Activated naive CD4-positive, alpha-beta T cell treated with anti-CD3 and anti-CD28 coated beads, Interleukin-2, amount 10 ng/mL, durations not matched to agents 7 days and 5 days (primary cell): ENCODE measurements around the gene FGF11.

ENCODE experiments used
- CTCF ChIA-PET: fragments of 350-600 bp; sonication (Branson Sonifier 250); formaldehyde crosslinking; loops from one replicate; lab custom pipeline; 2021; ENCODE audit warnings: antibody characterized with exemption; lab: Charles Lee
- DNase-seq: peaks from one replicate; pipeline ENCODE4 v3.0.0-alpha.2; 2020
- H3K27ac Mint-ChIP-seq: one replicate; pipeline ENCODE4 v1.8.0; 2021; ENCODE audit warnings: mild to moderate bottlenecking, moderate library complexity, mixed read lengths
- H3K27me3 Mint-ChIP-seq: one replicate; pipeline ENCODE4 v1.8.0; 2021; ENCODE audit warnings: mild to moderate bottlenecking, mixed read lengths
- H3K36me3 Mint-ChIP-seq: one replicate; pipeline ENCODE4 v1.8.0; 2021; ENCODE audit warnings: mixed read lengths
- H3K4me1 Mint-ChIP-seq: one replicate; pipeline ENCODE4 v1.8.0; 2021; ENCODE audit warnings: mixed read lengths
- H3K4me3 Mint-ChIP-seq: one replicate; pipeline ENCODE4 v1.8.0; 2021; ENCODE audit warnings: mild to moderate bottlenecking, moderate library complexity, mixed read lengths
- H3K9me3 Mint-ChIP-seq: one replicate; pipeline ENCODE4 v1.8.0; 2021; ENCODE audit warnings: mixed read lengths

FGF11 gene

DNA sequence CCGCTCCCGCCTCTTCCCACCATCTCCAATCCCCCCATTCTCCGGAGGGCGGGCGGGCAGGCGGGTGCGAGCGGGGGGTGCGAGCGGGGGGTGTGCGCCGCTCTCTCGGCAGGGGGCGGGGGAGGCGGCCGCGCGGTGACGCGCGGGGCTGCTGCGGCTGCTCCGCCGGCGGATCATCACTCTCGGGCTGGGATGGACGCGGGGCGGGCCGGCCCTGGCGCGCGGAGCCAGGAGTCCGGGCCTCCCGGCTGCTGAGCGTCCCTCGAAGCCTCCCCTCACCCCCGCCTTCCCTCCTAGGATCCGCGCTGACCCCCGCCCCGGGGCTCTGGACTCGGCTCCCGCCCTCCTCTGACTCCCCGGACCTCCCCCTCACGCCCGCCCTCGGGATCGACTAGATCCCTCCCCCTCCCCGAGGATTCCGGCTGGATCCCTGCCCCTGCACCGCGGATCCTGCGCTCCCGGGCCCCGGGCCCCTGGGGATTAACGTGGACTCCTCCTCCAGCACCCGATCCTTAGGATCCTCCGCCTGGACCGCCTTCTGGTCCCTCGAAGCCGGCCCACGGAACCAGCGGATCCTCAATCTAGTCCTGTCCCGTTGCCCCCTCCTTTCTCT lies 34.5 kb upstream of the FGF11 start:
- CTCF ChIA-PET, result interaction anchor here (1.0 to 2.2 kb wide), 3 partner anchors 30 to 35 kb away, joined by 3 to 6 read pairs (median 5); partner anchors contain the start of gene TMEM102

DNA sequence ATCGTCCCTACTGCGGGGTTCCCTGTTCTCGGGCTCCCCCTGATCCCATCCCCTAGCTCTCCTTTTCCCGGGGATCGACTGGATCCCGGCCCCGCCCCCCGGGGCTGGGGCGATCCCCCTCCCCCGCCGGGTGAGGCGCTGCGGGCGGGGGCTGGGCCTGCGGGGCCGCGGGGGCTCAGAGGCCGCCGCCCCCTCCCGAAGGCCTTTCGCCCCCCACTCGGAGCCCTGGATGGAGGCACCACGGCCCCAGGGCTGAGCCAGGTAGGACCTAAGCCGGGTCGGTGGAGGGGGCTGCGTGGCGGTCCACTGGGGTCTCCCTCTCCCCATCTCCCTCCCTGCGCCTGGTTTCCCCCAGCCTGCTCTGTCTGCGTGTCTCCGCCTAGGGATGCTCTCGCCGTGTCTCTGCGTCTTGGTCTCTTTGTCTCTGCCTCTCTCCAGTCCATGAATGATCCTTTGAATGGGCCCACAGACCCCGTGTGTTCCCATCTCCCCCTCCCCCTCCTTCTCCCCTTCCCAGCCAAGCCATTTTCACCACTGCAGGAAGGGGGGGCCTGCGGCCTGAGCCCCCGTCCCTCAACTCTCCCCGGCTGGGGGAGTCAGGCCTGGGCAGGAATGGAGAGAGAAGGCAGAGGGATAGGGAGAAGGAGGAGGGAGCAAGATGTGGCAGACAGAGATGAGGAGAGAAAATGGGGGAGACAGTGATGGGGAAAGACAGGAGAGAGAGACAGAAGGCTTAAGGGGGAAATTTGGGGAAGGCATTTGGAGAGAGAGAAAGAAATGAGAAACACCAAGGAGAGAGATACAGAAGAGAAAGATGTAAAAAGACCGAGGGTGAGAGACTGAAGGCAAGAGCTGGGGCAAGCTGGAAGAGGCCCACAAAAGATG lies 33.7 kb upstream of the FGF11 start:
- Mint-ChIP-seq H3K4me3 (peak overlapping the region; percentile 95), H3K9me3 (no peaks in the 10 kb centered on the region)
- CTCF ChIA-PET, result no interaction called here

More for the DNA sequence above, 34.5 kb upstream of the FGF11 start:
- Mint-ChIP-seq H3K27me3 (peaks cover 50% of the 10 kb centered on the region), H3K9me3 (no peaks in the 10 kb centered on the region), H3K27ac (peak overlapping the region; percentile 92), H3K36me3 (peaks cover 5% of the 10 kb centered on the region), H3K4me1 (peaks cover 22% of the 10 kb centered on the region), H3K4me3 (peak overlapping the region; percentile 95)
- peak; percentile 81 for DNase-seq

DNA sequence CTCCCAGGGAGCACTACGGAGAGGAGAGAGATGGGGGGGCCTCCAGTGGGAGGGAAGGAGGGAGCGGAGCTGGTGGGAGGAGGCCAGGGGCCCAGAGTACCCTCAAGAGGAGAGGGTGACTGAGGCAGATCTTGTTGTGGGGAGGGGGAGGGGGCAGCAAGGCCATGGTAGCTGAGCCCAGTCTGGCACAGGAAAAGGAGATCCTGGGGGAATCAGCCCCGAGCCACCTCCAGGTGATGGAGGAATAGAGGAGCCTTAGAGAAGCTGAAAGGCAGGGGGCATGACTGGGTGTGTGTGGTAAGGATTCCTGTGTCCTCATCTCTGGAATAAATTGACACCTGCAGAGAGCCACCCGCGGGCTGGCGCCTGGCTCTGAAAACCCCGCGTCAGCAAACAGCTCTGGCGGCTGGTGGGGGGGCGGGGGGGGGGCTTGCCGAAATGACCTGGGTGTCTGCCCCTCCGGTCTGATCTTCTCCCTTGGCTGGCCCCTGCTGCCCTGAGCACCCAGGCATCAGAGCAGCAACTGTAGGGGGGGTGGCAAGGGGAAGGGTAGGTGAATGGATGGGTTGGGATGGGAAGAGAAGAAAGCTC lies 33.0 kb upstream of the FGF11 start:
- peaks cover 61% of the 10 kb centered on the region for H3K27me3 Mint-ChIP-seq
- peak overlapping the region; percentile 68 for H3K4me3 Mint-ChIP-seq
- peaks cover 22% of the 10 kb centered on the region for H3K4me1 Mint-ChIP-seq
- peak overlapping the region; percentile 40 for H3K27ac Mint-ChIP-seq
- no peak for DNase-seq
- peaks cover 5% of the 10 kb centered on the region for H3K36me3 Mint-ChIP-seq
- H3K9me3 Mint-ChIP-seq, result no peaks in the 10 kb centered on the region
- CTCF ChIA-PET, result interaction anchor here (0.6 to 1.3 kb wide), 2 partner anchors 82 to 155 kb away, joined by 3 to 4 read pairs; no protein-coding TSS in a partner anchor

More for the DNA sequence above, 33.7 kb upstream of the FGF11 start:
- Mint-ChIP-seq H3K4me1 (peaks cover 22% of the 10 kb centered on the region), H3K27me3 (peaks cover 53% of the 10 kb centered on the region), H3K36me3 (peaks cover 5% of the 10 kb centered on the region), H3K27ac (peak overlapping the region; percentile 40)
- no peak for DNase-seq

DNA sequence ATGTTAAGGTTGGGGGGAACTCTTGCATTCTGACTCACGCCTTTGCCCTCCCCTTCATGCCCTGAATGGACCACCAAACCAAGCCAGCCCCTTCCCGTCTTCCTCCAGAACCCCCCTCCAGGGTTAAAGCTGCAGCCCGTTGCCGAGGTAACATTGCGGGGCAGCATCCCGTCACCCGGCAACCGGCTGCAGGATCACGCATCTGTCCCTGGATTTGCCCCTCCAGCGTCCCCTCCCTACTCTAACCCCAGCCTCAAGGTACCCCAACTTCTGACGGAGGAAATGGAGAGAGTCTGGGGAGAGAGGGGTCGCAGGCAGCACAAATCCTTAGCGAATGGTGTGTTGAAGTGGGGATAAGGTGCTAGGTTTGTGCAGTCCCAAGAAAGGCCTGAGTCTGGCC lies 32.2 kb upstream of the FGF11 start:
- Mint-ChIP-seq H3K36me3 (peaks cover 1% of the 10 kb centered on the region), H3K27ac (no peak overlapping the region), H3K9me3 (no peaks in the 10 kb centered on the region), H3K4me1 (peaks cover 19% of the 10 kb centered on the region), H3K4me3 (peak overlapping the region; percentile 4), H3K27me3 (peaks cover 62% of the 10 kb centered on the region)
- CTCF ChIA-PET, result interaction anchor here (0.6 to 1.3 kb wide), 3 partner anchors 71 to 154 kb away, joined by 3 to 4 read pairs (median 3); partner anchors contain the start of gene ACAP1
- DNase-seq, result no peak

DNA sequence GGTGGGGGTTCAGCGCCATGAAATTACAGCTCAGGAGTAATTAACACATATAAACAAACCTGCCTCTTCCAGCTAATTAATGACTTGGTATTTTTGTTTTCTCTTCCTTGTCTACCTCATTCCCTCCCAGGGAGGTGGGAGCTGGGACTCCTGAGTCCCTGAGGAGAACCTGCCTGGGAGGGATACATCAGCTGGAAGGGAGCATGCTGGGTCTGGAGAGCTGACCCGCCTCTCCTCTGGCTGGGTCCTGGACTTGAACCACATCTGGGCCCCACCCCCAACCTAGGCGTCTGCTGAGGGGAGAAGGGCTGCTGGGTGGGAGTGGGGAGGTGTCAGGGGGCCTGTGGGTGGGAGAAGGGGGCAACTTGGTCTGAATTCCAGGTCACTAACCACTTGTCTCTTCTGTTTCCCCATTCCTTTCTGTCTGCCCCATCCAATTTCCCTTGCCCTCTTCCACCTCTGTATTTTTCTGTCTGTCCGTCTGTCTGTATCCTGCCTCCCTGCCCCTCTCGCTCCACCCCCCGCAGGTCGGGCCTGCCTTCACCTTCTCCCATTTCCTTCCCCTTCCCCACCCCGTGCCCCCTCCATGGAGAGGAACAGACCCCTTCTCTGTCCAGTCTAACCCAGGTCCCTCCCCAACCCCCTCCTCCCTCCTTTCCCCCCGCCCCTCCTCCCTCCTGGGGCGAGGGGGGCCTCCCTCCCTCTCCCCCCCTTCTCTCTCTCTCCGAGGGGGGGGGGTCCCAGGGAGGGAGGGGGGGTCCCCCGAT lies 31.6 kb upstream of the FGF11 start, which contains the start of gene NLGN2:
Gene NLGN2, plus strand, starts transcription at position 361 of the 767 bp plus-strand sequence. CDS start 411 bp downstream, outside the sequence.
- CTCF ChIA-PET, result interaction anchor here (0.8 to 1.3 kb wide), 2 partner anchors 71 to 80 kb away, joined by 3 to 4 read pairs; partner anchors contain the start of gene ACAP1
- no peak for DNase-seq
- Mint-ChIP-seq H3K36me3 (peaks cover 1% of the 10 kb centered on the region), H3K27ac (no peak within 1 kb of the TSS), H3K4me3 (peak within 1 kb of the TSS; percentile 6), H3K4me1 (peaks cover 19% of the 10 kb centered on the region), H3K27me3 (peaks cover 64% of the 10 kb centered on the region), H3K9me3 (no peaks in the 10 kb centered on the region)

DNA sequence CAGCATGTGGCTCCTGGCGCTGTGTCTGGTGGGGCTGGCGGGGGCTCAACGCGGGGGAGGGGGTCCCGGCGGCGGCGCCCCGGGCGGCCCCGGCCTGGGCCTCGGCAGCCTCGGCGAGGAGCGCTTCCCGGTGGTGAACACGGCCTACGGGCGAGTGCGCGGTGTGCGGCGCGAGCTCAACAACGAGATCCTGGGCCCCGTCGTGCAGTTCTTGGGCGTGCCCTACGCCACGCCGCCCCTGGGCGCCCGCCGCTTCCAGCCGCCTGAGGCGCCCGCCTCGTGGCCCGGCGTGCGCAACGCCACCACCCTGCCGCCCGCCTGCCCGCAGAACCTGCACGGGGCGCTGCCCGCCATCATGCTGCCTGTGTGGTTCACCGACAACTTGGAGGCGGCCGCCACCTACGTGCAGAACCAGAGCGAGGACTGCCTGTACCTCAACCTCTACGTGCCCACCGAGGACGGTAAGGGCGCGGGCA lies 31.0 kb upstream of the FGF11 start:
- CTCF ChIA-PET, result interaction anchor here (0.9 kb wide), 1 partner anchor 10 kb away, joined by 3 read pairs; no protein-coding TSS in a partner anchor
- H3K4me3 Mint-ChIP-seq, result no peak overlapping the region

DNA sequence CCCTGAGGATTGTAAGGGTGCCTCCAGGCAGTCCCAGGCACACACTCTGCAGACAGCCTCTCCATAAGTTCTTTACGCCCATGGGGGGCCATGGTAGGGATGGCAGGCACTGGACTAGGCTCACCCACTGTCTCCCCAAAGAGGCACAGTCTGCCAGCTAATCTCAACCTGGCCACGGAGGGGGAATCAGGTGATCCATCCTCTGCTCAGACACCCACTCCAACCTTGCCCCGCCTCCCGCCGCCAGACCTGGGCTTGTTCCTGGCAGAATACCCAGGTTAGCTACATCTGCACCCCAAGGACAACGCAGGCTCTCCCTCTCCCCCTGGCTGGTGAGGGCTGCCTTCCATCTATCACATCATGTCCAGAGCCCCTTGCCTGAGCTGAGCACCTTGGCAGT lies 30.4 kb upstream of the FGF11 start:
- no peak for DNase-seq
- peaks cover 12% of the 10 kb centered on the region for H3K4me1 Mint-ChIP-seq
- H3K27me3 Mint-ChIP-seq, result peaks cover 71% of the 10 kb centered on the region
- no peak overlapping the region for H3K4me3 Mint-ChIP-seq
- H3K27ac Mint-ChIP-seq, result no peak overlapping the region
- H3K36me3 Mint-ChIP-seq, result peaks cover 1% of the 10 kb centered on the region
- CTCF ChIA-PET, result interaction anchor here (0.9 kb wide), 1 partner anchor 11 kb away, joined by 3 read pairs; no protein-coding TSS in a partner anchor
- no peaks in the 10 kb centered on the region for H3K9me3 Mint-ChIP-seq

More for the DNA sequence above, 31.0 kb upstream of the FGF11 start:
- peaks cover 13% of the 10 kb centered on the region for H3K4me1 Mint-ChIP-seq
- H3K27ac Mint-ChIP-seq, result no peak overlapping the region
- no peaks in the 10 kb centered on the region for H3K9me3 Mint-ChIP-seq
- peak; percentile 58 for DNase-seq
- H3K27me3 Mint-ChIP-seq, result peaks cover 70% of the 10 kb centered on the region
- H3K36me3 Mint-ChIP-seq, result peaks cover 1% of the 10 kb centered on the region

DNA sequence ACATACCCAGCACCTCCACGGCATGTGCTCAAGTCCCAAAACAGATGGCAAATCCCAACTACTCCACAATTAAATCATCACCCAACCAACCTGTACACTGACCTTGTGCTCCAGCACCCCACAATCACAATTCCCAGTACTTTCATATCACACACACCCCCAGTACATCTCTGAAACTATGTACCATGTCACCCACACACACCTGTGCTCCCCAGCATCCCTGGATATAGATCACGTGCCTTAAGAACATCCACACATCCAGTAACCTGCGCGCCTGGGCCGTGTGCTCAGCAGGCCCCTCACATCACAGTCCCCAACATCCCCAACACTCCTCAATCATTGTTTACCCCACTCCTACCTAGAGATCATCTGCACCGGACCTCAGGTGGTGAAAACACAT lies 29.6 kb upstream of the FGF11 start:
- Mint-ChIP-seq H3K27me3 (peaks cover 63% of the 10 kb centered on the region), H3K36me3 (no peaks in the 10 kb centered on the region), H3K4me3 (no peak overlapping the region), H3K4me1 (peaks cover 12% of the 10 kb centered on the region), H3K27ac (no peak overlapping the region), H3K9me3 (no peaks in the 10 kb centered on the region)
- DNase-seq, result no peak
- CTCF ChIA-PET, result no interaction called here

DNA sequence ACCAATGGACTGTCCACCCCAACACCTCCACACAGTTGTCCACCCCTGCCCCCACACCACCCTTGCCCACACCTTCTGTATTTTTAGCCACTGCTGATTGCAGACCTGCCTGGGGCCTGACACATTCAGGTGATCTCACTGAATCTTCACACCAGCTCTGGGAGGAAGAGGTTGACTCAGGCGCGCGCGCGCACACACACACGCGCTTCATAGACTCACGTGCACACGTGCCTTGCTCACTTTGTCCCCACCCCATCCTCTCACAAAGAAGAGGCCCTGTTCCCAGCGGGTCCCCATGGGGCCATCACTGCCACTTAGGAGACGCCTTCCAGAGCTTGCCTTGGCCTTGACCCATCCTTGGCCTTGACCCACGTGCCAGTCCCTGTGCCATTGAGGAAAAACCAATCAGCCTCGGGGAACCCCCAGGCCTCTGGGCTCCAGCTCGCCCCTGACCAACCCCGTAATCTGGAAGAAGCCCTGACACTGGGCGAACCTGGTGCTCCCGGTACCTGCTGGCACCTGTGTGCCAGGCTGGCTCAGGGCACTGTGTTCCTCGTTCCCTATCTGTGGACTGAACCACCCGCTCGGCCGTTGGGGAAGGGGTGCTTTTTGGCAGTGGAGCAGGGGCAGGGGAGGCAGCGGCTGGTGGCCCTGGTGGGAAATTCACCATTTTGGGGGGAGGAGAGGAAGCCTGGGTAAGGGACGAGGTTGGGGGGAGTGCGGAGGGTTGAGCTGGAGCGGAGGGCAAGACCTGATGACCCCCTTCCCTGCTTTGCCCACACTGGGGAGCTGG lies 28.5 kb upstream of the FGF11 start:
- Mint-ChIP-seq H3K27me3 (peaks cover 53% of the 10 kb centered on the region), H3K4me1 (peaks cover 9% of the 10 kb centered on the region), H3K36me3 (no peaks in the 10 kb centered on the region), H3K4me3 (no peak overlapping the region), H3K27ac (no peak overlapping the region), H3K9me3 (no peaks in the 10 kb centered on the region)
- DNase-seq, result no peak
- CTCF ChIA-PET, result no interaction called here

DNA sequence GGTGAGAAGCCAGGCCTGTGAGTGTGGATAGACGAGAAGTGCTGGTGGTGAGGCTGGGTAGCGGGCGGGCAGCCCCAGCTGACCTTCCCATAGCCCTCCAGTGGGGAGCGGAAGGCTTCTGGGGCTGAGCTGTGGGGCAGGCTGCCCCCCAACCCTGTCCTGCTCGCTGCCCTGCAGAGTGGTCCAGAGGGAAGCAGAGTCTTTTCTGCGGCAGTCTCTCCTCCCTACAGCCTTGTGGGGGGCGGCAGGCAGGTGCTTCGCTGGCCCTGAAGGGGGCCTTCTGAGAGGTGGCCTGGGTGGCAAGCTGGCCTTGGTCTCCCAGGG lies 27.9 kb upstream of the FGF11 start:
- H3K9me3 Mint-ChIP-seq, result no peaks in the 10 kb centered on the region
- peaks cover 6% of the 10 kb centered on the region for H3K4me1 Mint-ChIP-seq
- no peak for DNase-seq
- H3K4me3 Mint-ChIP-seq, result no peak overlapping the region
- H3K27me3 Mint-ChIP-seq, result peaks cover 47% of the 10 kb centered on the region
- no peak overlapping the region for H3K27ac Mint-ChIP-seq
- H3K36me3 Mint-ChIP-seq, result no peaks in the 10 kb centered on the region
- CTCF ChIA-PET, result no interaction called here

DNA sequence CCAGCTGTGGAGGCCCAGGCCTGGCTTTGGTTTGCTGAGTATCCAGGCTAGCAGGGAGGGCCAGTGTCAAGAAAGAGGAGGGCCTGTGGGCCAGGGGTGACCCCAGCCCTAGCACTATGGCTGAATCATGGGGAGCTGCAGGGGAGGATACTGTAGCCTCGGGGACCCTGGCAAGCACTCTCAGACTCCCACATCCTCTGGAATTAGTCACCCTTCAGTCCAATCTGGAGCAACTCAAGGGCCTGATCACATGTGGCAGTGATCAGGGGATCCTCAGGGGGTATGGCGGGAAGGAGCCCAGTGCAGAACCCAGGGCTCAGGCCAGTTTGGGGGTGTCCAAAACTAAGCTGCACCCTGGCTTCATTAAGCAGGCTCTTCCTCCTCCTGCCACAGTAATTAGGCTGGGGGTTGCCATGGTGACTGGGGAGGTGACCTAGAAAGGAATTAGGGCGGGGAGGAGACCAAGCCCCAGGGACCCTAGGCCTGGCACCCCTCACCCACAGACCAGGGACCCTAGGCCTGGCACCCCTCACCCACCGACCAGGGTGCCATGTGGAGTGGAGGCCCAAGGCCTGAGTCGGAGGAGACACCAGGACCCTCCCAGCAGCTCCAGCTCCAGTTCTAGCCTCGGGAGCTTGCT lies 25.8 kb upstream of the FGF11 start:
- no peak overlapping the region for H3K27ac Mint-ChIP-seq
- H3K27me3 Mint-ChIP-seq, result peaks cover 31% of the 10 kb centered on the region
- peaks cover 2% of the 10 kb centered on the region for H3K4me1 Mint-ChIP-seq
- CTCF ChIA-PET, result interaction anchor here (0.6 kb wide), 1 partner anchor 158 kb away, joined by 3 read pairs; no protein-coding TSS in a partner anchor
- no peak overlapping the region for H3K4me3 Mint-ChIP-seq
- DNase-seq, result no peak
- H3K9me3 Mint-ChIP-seq, result no peaks in the 10 kb centered on the region
- no peaks in the 10 kb centered on the region for H3K36me3 Mint-ChIP-seq

DNA sequence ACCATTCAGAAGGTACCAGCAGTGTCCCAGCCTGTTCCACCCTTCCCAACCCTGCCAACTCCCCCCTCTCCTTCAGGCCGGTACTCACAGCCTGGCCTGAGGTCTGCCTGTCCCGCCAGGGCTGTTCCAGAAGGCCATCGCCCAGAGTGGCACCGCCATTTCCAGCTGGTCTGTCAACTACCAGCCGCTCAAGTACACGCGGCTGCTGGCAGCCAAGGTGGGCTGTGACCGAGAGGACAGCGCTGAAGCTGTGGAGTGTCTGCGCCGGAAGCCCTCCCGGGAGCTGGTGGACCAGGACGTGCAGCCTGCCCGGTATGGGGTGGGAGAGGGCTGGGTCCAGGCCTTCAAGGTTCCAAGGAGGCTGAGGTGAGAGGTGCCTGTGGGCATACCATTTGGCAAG lies 24.5 kb upstream of the FGF11 start:
- Mint-ChIP-seq H3K4me1 (no peaks in the 10 kb centered on the region), H3K4me3 (no peak overlapping the region), H3K27me3 (peaks cover 25% of the 10 kb centered on the region), H3K36me3 (no peaks in the 10 kb centered on the region), H3K27ac (no peak overlapping the region), H3K9me3 (no peaks in the 10 kb centered on the region)
- CTCF ChIA-PET, result interaction anchor here (0.6 kb wide), 1 partner anchor 362 kb away, joined by 4 read pairs; no protein-coding TSS in a partner anchor
- no peak for DNase-seq
